ENCODE data around the gene TMEM101. TPM values are rescaled to one million over a fixed set of nuclear protein-coding genes. Genes with fewer than 3 reads are reported as not detected.
A peak's percentile ranks its signal among the peaks of the same experiment; 100 is the strongest.

TMEM101 gene
- total RNA-seq, 4 donors from 2014 or later = 33.6 to 56.9 (median 45.0) TPM

GRCh38 chr17:44004761-44005526 lies 9.8 kb downstream of the TMEM101 start:
- DNase-seq = peak; percentile 39
- Histone ChIP-seq H3K4me1 (peaks cover 28 to 36% of the 10 kb centered on the region in 2 donors), H3K4me3 (replicated peaks in 1 of 3) (peak overlapping the region in 2 of 3 donors; percentile 8 to 37), H3K27me3 (no peaks in the 10 kb centered on the region), H3K27ac (peak overlapping the region; percentile 77 to 90 (median 86)), H3K9me3 (no peaks in the 10 kb centered on the region), H3K36me3 (no peaks in the 10 kb centered on the region)
- intact Hi-C loops (cut with DNase I) = no loop called here
- WGBS, 2 donors = 13 to 15% methylated on average over 14 to 18 of the region's 71 CpGs
- TF ChIP-seq POLR2A (IDR thresholded peaks at IDR 0.05) (no peak), CTCF (IDR thresholded peaks at IDR 0.05) (no peak)

- TF ChIP-seq CTCF (IDR thresholded peaks at IDR 0.05) (no peak), POLR2A (IDR thresholded peaks at IDR 0.05) (no peak)
- 22 to 41% methylated on average over 8 to 10 of the region's 25 CpGs for WGBS, 2 donors
- Histone ChIP-seq H3K9me3 (no peaks in the 10 kb centered on the region), H3K4me3 (replicated peaks in 1 of 3) (peak within 1 kb of the TSS in 2 of 3 donors; percentile 8 to 37), H3K27me3 (no peaks in the 10 kb centered on the region), H3K4me1 (peaks cover 28 to 36% of the 10 kb centered on the region in 2 donors), H3K36me3 (no peaks in the 10 kb centered on the region), H3K27ac (peak within 1 kb of the TSS; percentile 77 to 90 (median 86))
- intact Hi-C loops (cut with DNase I) = no loop called here
- peak; percentile 53 for DNase-seq
Observed at GRCh38 chr17:44004077-44004760, 10.5 kb downstream of the TMEM101 start, which contains the start of gene NAGS. Gene NAGS, plus strand, starts transcription at chr17:44004622. Its CDS starts 42 bp downstream, at chr17:44004664.

- WGBS, 2 donors = 54 to 78% methylated on average over 8 to 9 of the region's 9 CpGs
- H3K27ac ChIP-seq = peak overlapping the region in 1 of 3 donors; percentile 4
- TF ChIP-seq POLR2A (IDR thresholded peaks at IDR 0.05) = no peak
- TF ChIP-seq CTCF (IDR thresholded peaks at IDR 0.05) = no peak
Observed at GRCh38 chr17:44002141-44002848, 12.5 kb downstream of the TMEM101 start.

GRCh38 chr17:44001461-44001920 lies 13.3 kb downstream of the TMEM101 start:
- TF ChIP-seq CTCF (IDR thresholded peaks at IDR 0.05) (no peak), POLR2A (IDR thresholded peaks at IDR 0.05) (no peak)
- no peak for DNase-seq
- Histone ChIP-seq H3K4me1 (peaks cover 20 to 29% of the 10 kb centered on the region in 2 donors), H3K9me3 (no peaks in the 10 kb centered on the region), H3K27ac (peak overlapping the region in 1 of 3 donors; percentile 4), H3K27me3 (no peaks in the 10 kb centered on the region), H3K36me3 (no peaks in the 10 kb centered on the region), H3K4me3 (replicated peaks in 1 of 3) (no peak overlapping the region)
- intact Hi-C loops (cut with DNase I) = no loop called here
- WGBS, 2 donors = 90 to 94% methylated on average over 2 of the region's 2 CpGs

More at GRCh38 chr17:44002141-44002848, 12.5 kb downstream of the TMEM101 start:
- intact Hi-C loops (cut with DNase I) = no loop called here
- no peaks in the 10 kb centered on the region for H3K27me3 ChIP-seq
- H3K4me1 ChIP-seq = peaks cover 20 to 26% of the 10 kb centered on the region in 2 donors
- no peaks in the 10 kb centered on the region for H3K36me3 ChIP-seq
- H3K4me3 ChIP-seq (replicated peaks in 1 of 3) = no peak overlapping the region
- H3K9me3 ChIP-seq = no peaks in the 10 kb centered on the region
- no peak for DNase-seq
